Left ventricle myocardium inferior (tissue), 1 donor: ENCODE data around the gene PRDM16. TPM values are rescaled to one million over a fixed set of nuclear protein-coding genes. Genes with fewer than 3 reads are reported as not detected.

Experiments used
- DNase-seq: peaks from one replicate; pipeline ENCODE4 v3.0.0-alpha.2; 2020
- H3K27ac ChIP-seq: fragments of 200-600 bp; replicated peaks from 2 replicates; pipeline ENCODE4 v1.8.0; 2021
- H3K27me3 ChIP-seq: fragments of 200-600 bp; 2 replicates; pipeline ENCODE4 v1.8.0; 2021; ENCODE audit warnings: low read depth
- H3K36me3 ChIP-seq: fragments of 200-600 bp; 2 replicates; pipeline ENCODE4 v1.8.0; 2021
- H3K4me1 ChIP-seq: fragments of 200-600 bp; 2 replicates; pipeline ENCODE4 v1.8.0; 2021
- H3K4me3 ChIP-seq: fragments of 200-600 bp; 2 replicates; pipeline ENCODE4 v1.8.0; 2021; ENCODE audit warnings: mild to moderate bottlenecking, moderate library complexity
- H3K9me3 ChIP-seq: fragments of 200-600 bp; replicated peaks from 2 replicates; pipeline ENCODE4 v1.8.0; 2021
- CTCF ChIP-seq: fragments of 200-600 bp; IDR thresholded peaks from 2 replicates; pipeline ENCODE4 v1.8.0; 2021; ENCODE audit warnings: antibody characterized with exemption, mild to moderate bottlenecking, borderline replicate concordance
- intact Hi-C: fragments of 100-400 bp; cut with micrococcal nuclease; formaldehyde crosslinking; loops from one replicate; pipeline ENCODE4 v1.11.0; 2022
- total RNA-seq: library from RNA; stranded (reverse); fragmentation: NEBNext Ultra II Directional; extraction: Animal tissue kit (Norgen Biotek cat#: 25700); gene quantifications from one replicate; pipeline ENCODE4 v1.2.1, GENCODE V29; 2021
- donor health status: DM: no; HTN: yes; CAD: no; lungs with severe emphysema.

Gene PRDM16
- total RNA-seq, 1 donor from 2014 or later = 16.6 TPM

GRCh38 chr1:3360646-3361257 lies 291.7 kb downstream of the PRDM16 start:
- Histone ChIP-seq H3K9me3 (no peaks in the 10 kb centered on the region), H3K36me3 (no peaks in the 10 kb centered on the region), H3K27me3 (peaks cover 43% of the 10 kb centered on the region), H3K4me3 (no peak overlapping the region), H3K4me1 (peaks cover 30% of the 10 kb centered on the region), H3K27ac (no peak overlapping the region)
- no peak for TF ChIP-seq CTCF
- intact Hi-C loops = no loop called here
- no peak for DNase-seq

GRCh38 chr1:3363023-3363422 lies 294.0 kb downstream of the PRDM16 start:
- TF ChIP-seq CTCF = no peak
- H3K4me1 ChIP-seq = peaks cover 31% of the 10 kb centered on the region
- intact Hi-C loops = no loop called here
- peaks cover 27% of the 10 kb centered on the region for H3K27me3 ChIP-seq
- H3K4me3 ChIP-seq = no peak overlapping the region
- no peak overlapping the region for H3K27ac ChIP-seq
- H3K36me3 ChIP-seq = no peaks in the 10 kb centered on the region
- no peaks in the 10 kb centered on the region for H3K9me3 ChIP-seq
- DNase-seq = no peak

- DNase-seq = no peak
- TF ChIP-seq CTCF = no peak
- peaks cover 38% of the 10 kb centered on the region for H3K4me1 ChIP-seq
- H3K36me3 ChIP-seq = no peaks in the 10 kb centered on the region
- H3K27me3 ChIP-seq = peaks cover 24% of the 10 kb centered on the region
- intact Hi-C loops = no loop called here
- H3K4me3 ChIP-seq = no peak overlapping the region
- H3K27ac ChIP-seq = no peak overlapping the region
- H3K9me3 ChIP-seq = no peaks in the 10 kb centered on the region
Measured at GRCh38 chr1:3363756-3364155, 294.8 kb downstream of the PRDM16 start.

GRCh38 chr1:3364551-3364950 lies 295.5 kb downstream of the PRDM16 start:
- H3K27me3 ChIP-seq = peaks cover 24% of the 10 kb centered on the region
- TF ChIP-seq CTCF = no peak
- H3K27ac ChIP-seq = no peak overlapping the region
- H3K9me3 ChIP-seq = no peaks in the 10 kb centered on the region
- no peaks in the 10 kb centered on the region for H3K36me3 ChIP-seq
- DNase-seq = no peak
- no peak overlapping the region for H3K4me3 ChIP-seq
- intact Hi-C loops = no loop called here
- H3K4me1 ChIP-seq = peaks cover 46% of the 10 kb centered on the region

- DNase-seq = no peak
- Histone ChIP-seq H3K9me3 (no peaks in the 10 kb centered on the region), H3K36me3 (no peaks in the 10 kb centered on the region), H3K27ac (no peak overlapping the region), H3K4me3 (no peak overlapping the region), H3K27me3 (peaks cover 24% of the 10 kb centered on the region), H3K4me1 (peaks cover 51% of the 10 kb centered on the region)
- intact Hi-C loops = no loop called here
- TF ChIP-seq CTCF = no peak
Measured at GRCh38 chr1:3364983-3365382, 296.0 kb downstream of the PRDM16 start.
